KOPT-K1 (cell line): ENCODE measurements around the gene VEGFC.

Experiments
- H3K27ac ChIP-seq: fragments of 200-600 bp; sonication (generic); 2 replicates; pipeline ENCODE4 v1.5.1; 2016; ENCODE audit warnings: antibody characterized with exemption, mild to moderate bottlenecking, low read depth, low read length; ENCODE audit not compliant: poor library complexity, severe bottlenecking
- H3K36me3 ChIP-seq: fragments of 200-600 bp; sonication (generic); 2 replicates; pipeline ENCODE4 v1.5.1; 2017; ENCODE audit warnings: antibody characterized with exemption, mild to moderate bottlenecking, low read length, moderate library complexity; ENCODE audit not compliant: insufficient read depth
- H3K9me3 ChIP-seq: fragments of 200-600 bp; sonication (generic); 2 replicates; pipeline ENCODE4 v1.5.1; 2017; ENCODE audit warnings: antibody characterized with exemption, low read length, mild to moderate bottlenecking; ENCODE audit not compliant: insufficient read depth, poor library complexity, severe bottlenecking

VEGFC gene

GRCh38 chr4:176792326-176793059 lies at the start of gene VEGFC:
Gene VEGFC, minus strand, starts transcription at chr4:176792922. Its CDS starts 611 bp downstream, at chr4:176792311.
- H3K27ac ChIP-seq: no peak within 1 kb of the TSS
- no peaks in the 10 kb centered on the region for H3K36me3 ChIP-seq
- no peaks in the 10 kb centered on the region for H3K9me3 ChIP-seq

GRCh38 chr4:176841711-176842112 lies 49.0 kb upstream of the VEGFC start:
- Histone ChIP-seq H3K9me3 (no peaks in the 10 kb centered on the region), H3K36me3 (no peaks in the 10 kb centered on the region), H3K27ac (no peak overlapping the region)

- H3K9me3 ChIP-seq: no peaks in the 10 kb centered on the region
- H3K27ac ChIP-seq: no peak overlapping the region
- no peaks in the 10 kb centered on the region for H3K36me3 ChIP-seq
These were observed 47.4 kb upstream of the VEGFC start for GRCh38 chr4:176840166-176840565.

- H3K36me3 ChIP-seq: no peaks in the 10 kb centered on the region
- H3K9me3 ChIP-seq: no peaks in the 10 kb centered on the region
- H3K27ac ChIP-seq: no peak overlapping the region
These were observed 46.9 kb upstream of the VEGFC start for GRCh38 chr4:176839656-176840055.

GRCh38 chr4:176838601-176839433 lies 46.1 kb upstream of the VEGFC start:
- Histone ChIP-seq H3K27ac (no peak overlapping the region), H3K9me3 (no peaks in the 10 kb centered on the region), H3K36me3 (no peaks in the 10 kb centered on the region)

- H3K27ac ChIP-seq: no peak overlapping the region
- H3K9me3 ChIP-seq: no peaks in the 10 kb centered on the region
- no peaks in the 10 kb centered on the region for H3K36me3 ChIP-seq
These were observed 44.6 kb upstream of the VEGFC start for GRCh38 chr4:176837169-176837895.

- Histone ChIP-seq H3K9me3 (no peaks in the 10 kb centered on the region), H3K36me3 (no peaks in the 10 kb centered on the region), H3K27ac (no peak overlapping the region)
These were observed 41.8 kb upstream of the VEGFC start for GRCh38 chr4:176834531-176834930.

- H3K36me3 ChIP-seq: no peaks in the 10 kb centered on the region
- H3K9me3 ChIP-seq: no peaks in the 10 kb centered on the region
- no peak overlapping the region for H3K27ac ChIP-seq
These were observed 40.9 kb upstream of the VEGFC start for GRCh38 chr4:176833400-176834175.

GRCh38 chr4:176830971-176831370 lies 38.2 kb upstream of the VEGFC start:
- Histone ChIP-seq H3K27ac (no peak overlapping the region), H3K9me3 (no peaks in the 10 kb centered on the region)

GRCh38 chr4:176825586-176825985 lies 32.9 kb upstream of the VEGFC start:
- no peak overlapping the region for H3K27ac ChIP-seq
- no peaks in the 10 kb centered on the region for H3K9me3 ChIP-seq
- peaks cover 11% of the 10 kb centered on the region; the same call in 1 of the 2 replicates for H3K36me3 ChIP-seq

More at GRCh38 chr4:176830971-176831370, 38.2 kb upstream of the VEGFC start:
- H3K36me3 ChIP-seq: no peaks in the 10 kb centered on the region

- Histone ChIP-seq H3K9me3 (no peaks in the 10 kb centered on the region), H3K36me3 (peaks cover 15% of the 10 kb centered on the region; the same call in 1 of the 2 replicates), H3K27ac (no peak overlapping the region)
These were observed 32.1 kb upstream of the VEGFC start for GRCh38 chr4:176824645-176825366.

- Histone ChIP-seq H3K27ac (no peak overlapping the region), H3K36me3 (peaks cover 13% of the 10 kb centered on the region; the same call in 1 of the 2 replicates), H3K9me3 (no peaks in the 10 kb centered on the region)
These were observed 25.8 kb upstream of the VEGFC start for GRCh38 chr4:176818531-176818930.

- Histone ChIP-seq H3K9me3 (no peaks in the 10 kb centered on the region), H3K27ac (no peak overlapping the region), H3K36me3 (peaks cover 7% of the 10 kb centered on the region; the same call in 1 of the 2 replicates)
These were observed 24.5 kb upstream of the VEGFC start for GRCh38 chr4:176817204-176817603.

GRCh38 chr4:176814770-176815169 lies 22.0 kb upstream of the VEGFC start:
- Histone ChIP-seq H3K9me3 (no peaks in the 10 kb centered on the region), H3K36me3 (peaks cover 2% of the 10 kb centered on the region; the same call in 1 of the 2 replicates), H3K27ac (no peak overlapping the region)
